ELF-1 (cell line): ENCODE data around the gene AIG1.

Source experiments
- DNase-seq: peaks from one replicate; pipeline ENCODE4 v3.0.0-alpha.2; 2016; ENCODE audit warnings: low read depth, low spot score

Gene AIG1

DNA sequence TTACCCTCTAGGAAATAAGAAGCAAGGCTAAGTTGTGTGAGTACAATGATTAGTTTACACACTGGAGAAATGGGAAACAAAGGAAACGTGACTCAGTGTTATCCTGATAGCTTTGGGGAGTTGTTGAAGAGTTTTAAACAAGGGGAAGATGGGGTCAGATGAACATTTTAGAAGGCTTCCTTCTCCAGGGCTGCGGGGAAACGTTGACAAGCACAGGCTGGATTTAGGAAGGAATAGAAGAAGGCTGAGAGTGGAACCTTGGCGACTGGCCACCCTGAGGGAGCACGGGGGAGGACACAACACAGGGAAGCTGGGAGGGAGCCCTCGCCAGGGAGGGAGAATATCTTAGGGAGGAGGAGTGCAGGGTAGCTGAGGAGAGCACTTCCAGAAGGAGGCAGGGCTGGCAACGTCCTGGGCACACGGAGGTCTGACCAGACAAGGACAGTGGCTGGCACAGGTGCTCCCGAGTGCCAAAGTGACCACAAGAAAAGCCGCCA, 134.7 kb downstream of the AIG1 start:
- no peak for DNase-seq

DNA sequence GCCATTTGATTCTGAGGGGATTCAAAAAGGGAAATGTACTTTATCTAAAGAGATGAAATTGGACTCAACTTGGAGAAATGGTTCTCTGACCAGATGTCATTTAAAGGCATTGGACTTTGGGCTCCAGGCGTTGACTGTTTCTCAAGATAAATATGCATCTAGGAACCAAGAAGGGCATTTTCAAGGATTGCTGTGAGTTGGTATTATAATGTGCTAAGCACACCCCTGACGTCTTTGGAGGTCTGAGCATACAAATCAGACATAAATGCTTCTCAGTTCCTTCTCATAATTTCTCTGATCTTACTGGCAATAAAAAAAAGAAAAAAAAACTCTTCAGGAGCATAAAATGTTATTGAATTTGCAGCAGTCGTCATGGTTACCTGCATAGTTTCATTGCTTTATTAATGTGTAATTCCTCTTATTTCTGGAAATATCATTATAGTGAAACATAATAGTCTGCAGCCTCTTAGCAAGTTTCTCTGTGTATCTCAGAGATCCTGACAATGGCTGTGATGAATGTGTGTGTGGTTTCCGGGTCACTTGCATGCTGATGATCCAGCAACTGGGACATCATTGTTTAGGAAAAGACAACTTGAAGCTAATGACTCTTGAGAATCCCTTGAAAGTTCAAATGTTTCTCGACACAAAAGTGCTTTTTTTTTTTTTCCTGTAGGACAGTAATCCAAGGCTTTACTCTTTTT, 136.0 kb downstream of the AIG1 start:
- DNase-seq, result no peak

DNA sequence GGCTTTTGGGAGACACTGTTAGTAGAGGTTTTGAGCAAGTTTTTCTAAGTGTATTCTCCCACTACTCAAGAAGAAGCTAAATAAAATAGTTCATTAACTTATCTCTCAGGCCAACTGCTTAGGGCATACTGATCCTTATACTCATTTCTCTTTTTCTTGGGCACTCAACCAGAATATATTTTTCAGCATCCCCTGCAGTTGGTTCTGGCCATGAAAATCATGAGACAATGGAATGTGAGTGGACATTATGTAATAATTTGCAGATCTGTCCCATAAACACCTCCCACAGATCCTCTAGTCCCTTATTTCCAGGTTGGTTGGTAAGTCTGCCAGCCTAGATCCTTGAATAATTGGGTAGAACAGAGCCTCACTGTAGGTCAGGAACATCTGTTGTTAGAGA, 136.7 kb downstream of the AIG1 start:
- DNase-seq, result no peak

DNA sequence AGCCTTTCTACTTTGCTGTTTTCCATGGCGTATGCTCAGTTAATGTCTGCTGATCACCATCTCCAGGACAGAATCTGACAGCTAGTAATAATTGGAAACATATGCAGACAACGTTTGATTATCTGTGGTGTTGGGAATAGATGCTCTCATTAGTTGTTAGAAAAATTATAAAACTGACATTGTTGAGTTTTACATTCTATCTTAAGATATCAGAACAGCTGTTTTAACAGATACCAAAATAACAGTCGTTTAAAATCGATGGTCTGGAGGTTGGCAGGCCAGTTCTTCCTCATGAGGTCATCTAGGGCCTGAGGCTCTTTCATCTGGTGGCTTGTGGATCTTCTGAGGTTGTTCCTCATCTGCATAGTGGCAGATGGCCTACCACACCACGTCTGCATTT, 137.6 kb downstream of the AIG1 start:
- DNase-seq, result no peak

DNA sequence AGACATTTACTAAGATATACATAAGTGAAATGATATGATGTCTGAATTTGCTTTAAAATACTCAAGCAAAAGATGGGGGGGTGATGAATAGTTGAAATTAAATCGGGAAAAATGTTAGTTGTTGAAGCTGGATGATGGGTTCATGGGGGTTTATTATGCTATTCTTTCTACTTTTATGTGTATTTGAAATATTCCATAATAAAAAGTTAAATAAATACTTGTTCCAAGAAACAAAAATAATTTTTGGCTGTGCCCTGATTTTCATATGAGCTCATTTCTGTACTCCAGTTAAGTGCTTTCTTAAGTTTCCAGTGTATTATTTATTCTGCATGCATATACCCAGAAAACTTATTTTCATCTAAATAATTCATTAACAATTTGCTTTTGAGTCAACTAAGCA, 138.6 kb downstream of the AIG1 start:
- DNase-seq, result no peak

DNA sequence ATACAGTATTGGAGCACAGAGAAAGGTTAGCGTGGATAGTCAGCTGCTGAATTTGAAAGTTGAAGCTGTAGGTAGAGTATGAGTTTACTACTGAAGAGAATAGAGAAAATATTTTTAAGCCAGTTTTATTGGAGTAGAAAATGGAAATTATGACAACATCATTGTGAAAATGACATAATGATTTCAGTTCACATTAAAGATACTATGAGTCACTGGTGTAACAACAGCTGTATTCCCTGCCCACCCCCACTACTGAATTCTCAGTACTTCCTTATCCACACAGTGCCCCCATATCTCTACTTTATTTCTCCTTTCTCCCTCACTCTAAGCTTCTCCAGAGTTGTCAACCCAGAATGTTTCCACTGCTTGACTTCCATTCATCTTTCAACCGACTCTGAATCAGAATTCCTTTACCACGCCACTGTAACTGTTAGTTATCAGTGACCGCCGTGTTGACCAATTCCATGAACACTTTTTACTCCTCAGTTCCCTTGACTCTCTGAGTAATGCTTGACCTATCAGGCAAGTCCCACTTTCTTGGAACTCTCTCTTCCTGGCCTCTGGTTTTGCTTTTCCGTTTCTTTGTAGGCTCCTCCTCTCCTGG, 139.6 kb downstream of the AIG1 start:
- no peak for DNase-seq

DNA sequence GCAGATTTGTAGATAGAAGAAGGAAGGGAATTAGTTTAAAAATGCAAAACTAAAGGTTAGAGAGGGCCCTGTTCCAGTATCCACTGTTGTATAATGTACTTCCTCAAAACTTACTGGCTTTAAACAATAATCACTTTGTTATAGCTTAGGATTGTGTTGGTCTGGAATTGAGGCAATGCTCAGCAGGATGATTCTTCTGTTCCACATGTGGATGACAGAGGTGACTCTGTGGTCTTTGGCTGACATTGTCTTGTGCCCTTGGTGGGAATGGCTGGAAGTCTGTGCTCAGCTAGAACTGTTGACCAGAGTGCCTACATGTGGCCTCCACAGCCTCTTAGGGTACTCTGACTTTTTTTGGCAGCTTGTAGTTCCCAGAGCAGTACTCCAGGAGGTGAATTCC, 143.4 kb downstream of the AIG1 start:
- DNase-seq, result no peak

DNA sequence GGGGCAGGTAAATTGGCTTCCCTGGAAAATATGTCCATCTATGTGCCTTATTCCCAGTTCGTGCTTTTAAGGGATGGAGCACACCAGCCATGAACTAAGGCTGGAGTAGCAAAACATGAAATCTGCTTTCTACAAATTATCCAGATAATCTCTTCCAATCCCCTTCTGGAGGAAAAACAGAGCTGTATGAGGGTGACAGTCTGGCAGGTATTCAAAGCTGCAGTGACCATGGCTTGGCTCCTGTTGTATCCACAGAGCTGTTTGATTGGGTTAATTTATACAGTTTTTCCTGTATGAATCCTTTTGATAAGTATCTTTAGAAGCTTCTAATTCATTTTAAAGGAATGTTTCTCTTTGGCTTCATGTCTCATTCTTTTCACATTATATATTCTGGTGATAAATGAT, 144.4 kb downstream of the AIG1 start:
- no peak for DNase-seq

DNA sequence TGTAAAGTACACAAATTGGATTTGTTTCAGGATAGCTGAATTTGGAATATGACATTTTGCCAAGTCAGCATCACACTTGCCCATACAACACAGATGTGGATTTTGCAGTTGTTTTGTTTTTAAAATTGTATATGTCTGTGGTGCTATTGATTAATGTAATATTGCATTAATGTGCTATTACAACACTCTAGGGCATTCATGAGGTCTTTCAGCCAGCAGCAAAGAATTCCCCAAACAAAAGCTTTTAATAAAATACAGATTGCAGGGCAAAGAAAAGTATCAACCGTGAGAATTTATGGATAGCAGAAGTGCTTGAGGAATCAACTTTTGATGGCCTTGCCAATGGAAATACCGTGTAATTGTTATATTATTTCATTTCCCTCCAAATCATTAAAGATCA, 144.9 kb downstream of the AIG1 start:
- DNase-seq, result no peak

DNA sequence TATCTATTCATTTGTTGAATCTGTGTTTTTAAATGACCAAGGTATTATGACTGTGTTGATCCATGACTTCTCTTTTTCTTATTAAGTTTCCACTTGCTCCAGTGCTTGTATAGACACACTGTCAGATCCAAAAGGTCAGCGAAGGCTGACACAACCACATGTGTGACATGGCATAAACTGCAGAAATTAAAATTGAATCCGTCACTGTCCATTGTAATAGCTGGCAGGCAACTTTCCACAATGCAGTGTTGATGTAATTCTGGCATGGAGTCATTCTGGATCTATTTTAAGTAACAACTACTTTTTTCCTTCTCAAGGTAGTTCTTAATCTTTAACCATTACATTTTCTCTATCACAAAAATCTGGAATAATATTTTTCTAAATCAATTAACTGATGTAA, 145.3 kb downstream of the AIG1 start:
- DNase-seq, result no peak

DNA sequence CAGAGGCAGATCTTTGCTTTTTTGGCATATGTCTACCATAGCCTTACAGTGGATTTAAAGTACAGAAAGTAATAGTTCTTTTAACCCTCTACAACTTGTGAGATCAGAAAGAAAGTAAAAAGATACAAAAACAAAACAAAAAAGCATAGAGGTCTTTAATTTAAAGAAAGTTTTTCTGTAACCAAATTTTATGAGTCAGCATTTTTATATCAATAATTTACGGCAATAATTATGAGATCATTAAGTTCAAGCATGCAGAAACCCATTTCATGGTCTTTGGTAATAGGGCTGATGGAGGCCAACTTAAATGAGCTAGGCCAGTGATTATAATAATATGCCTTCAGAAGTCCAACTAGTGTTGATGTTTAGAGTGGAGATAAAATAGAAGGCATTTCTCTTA, 145.9 kb downstream of the AIG1 start:
- no peak for DNase-seq

DNA sequence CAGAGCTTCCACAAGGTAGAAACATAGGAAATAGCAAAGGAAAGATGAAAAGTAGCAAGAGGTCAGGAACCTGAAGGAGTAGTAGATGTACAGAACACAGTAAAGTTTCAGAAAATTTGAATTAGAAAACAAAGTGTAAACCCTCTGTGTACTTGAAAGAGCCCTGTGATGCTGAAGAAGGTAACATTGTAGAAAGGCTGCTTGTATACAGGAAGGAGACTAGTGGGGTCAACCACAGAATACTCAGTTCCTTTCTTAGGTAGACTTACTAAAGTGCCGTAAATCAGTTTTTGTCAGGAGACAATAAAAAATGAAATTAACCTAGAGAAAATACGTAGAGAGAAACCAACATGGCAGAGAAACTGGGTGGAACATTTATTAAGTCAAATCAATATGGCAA, 149.7 kb downstream of the AIG1 start:
- DNase-seq, result no peak

DNA sequence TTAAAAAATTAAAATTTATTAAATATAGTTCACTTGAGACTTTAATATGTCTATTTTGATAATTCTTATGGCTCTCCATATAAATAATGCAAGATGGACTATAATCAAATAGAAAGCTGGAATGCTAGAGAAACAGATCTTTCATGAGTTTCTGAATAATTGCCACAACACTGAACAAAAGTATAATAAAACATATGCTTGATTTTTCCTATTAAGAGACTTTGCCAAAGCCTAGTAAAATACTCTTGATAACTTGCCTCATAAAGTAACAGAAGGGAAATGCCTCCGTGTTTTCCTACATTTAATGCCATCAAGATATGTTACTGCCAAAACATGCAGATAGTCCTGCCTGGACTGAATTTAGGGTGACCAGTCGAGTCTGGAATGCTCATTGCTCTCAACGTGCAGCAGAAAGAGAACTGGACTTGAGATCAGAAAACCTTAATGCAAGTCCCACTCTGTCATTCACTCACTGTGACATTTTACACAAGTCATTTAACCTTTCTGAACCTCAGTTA, 153.2 kb downstream of the AIG1 start:
- no peak for DNase-seq

DNA sequence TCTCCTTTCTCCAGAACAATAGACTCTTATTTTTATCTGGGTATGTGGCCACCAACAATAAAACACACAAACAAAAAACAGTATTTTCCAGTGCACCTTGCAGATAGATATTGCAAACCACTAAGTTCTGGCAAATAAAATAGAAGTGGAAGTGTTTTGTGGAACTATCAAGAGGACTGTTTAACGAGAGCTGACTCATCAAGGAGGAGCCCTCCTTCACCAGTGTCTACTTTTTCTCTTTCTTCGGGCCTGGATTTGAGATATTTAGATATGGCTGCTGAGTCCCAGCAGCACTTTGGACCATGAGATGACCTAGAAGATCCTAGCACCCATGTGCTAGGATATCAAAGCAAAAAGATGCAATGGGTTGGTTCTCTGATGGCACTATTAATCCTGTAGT, 154.7 kb downstream of the AIG1 start:
- DNase-seq, result no peak

DNA sequence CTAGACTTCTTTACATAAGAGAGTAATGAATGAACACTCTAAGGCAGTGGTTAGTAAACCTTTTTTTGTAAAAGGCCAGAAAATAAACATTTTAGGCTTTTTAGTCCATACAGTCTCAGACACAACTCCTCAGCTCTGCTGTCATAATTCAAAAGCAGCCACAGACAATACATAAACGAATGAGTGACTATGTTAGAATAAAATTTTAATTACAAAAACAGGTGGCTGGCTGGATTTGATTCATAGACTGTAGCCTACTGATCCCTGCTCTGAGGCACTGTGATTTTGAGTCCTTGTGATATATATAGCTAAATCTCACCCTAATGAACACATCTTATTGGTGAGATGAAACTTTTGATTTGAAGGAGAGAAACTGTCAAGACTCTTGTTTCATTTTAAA, 155.1 kb downstream of the AIG1 start:
- DNase-seq, result no peak

DNA sequence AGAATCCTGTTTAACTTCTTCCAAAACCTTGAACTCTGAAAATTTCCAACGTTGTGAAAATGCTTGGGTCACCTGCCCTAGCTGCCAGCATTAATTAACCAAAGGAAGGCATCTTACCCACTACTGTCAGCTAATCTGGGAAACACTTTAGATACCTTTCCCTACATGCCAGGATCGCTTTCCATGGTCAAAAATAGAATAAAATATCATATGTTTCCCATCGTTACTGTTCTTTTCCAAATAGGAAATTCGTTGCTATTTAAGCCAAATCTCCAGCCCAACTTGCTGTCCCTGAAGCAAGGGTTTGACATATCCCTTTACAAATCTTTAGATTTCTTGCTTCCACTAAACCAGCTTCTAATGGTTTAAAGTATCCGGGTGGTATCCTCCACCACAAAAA, 157.5 kb downstream of the AIG1 start:
- DNase-seq, result no peak

DNA sequence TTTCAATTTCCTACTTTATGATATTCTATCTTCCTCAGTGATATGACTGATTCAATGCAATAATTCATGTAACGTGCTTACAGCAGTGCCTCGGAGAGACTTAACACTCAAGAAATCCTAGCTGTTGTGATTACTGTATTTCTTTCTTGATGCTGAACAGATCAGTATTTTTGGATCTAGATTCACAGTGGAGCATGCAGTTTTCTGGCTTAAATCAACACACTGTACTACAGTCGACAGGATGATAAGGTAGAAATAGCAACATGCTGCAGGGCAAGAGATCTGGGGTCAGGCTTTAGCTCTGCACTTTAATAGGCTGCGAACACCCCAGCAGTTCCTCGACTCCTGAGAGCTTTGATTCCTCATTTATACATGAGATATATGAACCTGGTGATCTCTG, 161.0 kb downstream of the AIG1 start:
- DNase-seq, result no peak

DNA sequence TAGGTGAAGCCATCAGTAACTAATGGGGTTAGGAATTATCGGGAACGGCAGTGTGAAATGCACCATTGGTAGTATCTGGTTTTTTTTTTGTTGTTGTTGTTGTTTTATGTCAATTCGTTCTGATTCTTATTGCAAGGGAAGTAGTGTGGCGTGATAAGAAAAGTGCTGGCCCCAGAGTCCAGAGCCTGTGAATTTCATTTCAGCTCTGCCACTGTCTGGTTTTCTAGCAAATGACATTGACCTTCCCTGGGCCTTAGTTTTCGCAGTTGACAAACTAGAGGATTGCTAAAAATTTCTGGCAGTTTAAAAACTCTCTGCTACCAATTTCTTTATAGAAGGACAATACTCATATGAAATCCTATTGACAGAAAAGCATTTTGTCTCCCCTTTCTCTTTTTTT, 161.6 kb downstream of the AIG1 start:
- DNase-seq, result no peak

DNA sequence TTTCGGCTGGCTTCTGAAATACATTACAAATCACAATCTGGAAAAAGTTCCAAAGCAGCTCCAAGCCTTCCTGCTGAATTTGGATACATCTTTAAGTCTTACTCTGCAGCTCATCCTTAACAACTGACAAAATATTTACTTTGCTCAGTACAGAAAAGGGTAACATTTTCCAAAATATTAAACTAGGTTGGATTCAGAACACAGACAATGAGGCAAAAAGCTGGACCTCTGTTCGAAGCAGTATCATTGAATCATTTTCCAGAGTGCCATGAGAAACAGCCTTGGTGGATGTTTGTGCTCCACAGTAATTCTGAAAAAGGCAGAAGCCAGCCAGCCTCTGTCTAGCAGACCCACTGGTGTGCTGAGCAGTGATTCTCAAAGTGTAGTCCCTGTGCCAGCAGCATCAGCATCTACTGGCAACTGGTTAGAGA, 162.1 kb downstream of the AIG1 start:
- no peak for DNase-seq

DNA sequence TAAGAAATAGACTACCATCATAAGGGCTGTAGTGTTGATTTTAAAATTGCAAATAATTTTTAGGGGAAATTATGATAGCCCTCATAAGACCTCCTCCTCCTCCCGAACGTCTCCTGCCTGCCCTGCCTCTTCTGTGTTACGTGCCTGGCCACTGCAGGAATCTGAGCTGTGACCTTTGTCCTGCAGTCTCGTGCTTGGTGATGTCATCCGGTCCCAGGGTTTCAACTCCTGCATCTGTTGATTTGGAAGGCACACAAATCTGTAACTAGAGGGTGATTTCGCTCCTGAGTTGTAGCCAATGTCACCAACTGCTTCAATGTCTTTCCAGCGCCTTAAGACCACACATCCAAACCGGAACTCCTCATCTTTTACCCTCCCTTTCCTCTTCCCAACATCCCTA, 163.2 kb downstream of the AIG1 start:
- peak; percentile 17 for DNase-seq

DNA sequence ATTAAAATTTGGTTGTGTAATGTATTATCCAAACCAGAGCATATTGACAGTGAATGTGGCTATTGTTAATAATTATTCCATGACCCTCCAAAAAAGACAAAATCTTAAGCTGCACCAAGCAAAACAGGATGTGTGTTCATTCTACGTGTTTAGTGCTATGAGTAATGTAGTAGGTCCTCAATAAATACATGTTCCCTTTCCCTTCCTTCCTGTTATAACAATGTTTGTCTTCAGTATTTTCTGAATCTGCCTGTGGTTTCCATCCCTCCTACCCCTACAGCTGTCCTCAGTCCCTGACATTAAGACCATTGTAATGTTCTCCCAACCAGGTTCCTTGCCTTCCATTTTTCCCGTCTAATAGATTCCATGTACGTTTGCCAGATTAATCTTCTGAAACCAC, 163.8 kb downstream of the AIG1 start:
- no peak for DNase-seq

DNA sequence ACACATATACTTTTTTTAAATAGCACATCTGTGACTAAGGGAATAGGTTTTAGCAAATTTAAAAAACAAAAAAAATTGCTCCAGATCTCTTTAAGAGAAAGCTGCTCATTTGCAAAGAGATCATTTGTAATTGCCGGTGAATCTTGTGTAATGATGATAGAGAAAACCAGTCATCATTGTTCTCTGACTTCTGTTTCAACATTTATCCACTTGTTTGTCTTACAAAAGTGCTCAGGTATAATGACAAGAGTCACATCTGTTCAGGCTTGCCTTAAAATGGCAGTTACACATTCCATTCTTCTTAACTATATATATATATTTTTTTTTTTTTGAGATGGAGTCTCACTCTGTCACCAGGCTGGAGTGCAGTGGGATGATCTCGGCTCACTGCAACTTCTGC, 165.2 kb downstream of the AIG1 start:
- DNase-seq, result no peak

DNA sequence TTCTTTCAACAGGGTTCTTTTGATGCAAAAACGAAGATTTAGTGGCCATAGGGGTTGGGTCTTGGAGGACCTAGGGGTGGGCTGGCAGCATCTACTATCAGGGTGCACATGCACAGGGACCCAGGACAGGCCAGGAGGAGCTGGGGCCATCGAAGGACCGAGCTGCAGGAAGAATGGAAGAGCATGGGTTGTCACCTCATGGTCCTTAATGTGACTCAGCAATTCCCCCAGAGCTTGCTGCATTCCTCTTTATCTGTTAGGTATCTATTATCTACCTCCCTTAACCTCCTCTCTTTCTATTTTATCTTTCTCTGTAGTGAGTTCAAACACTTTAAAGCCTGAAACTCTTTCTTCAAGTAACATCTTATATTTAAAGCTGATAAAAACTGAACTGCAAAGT, 167.0 kb downstream of the AIG1 start:
- no peak for DNase-seq
